ENCODE results near the gene DEFB123.

DEFB123 gene

GRCh38 chr20:31474758-31475427, 34.5 kb downstream of the DEFB123 start, which contains the start of the genes DEFB124 and REM1:
DEFB124 (minus strand) TSS chr20:31475127; CDS start chr20:31473013, 2,114 bp downstream.
REM1 (plus strand) TSS chr20:31475288; CDS start chr20:31476446, 1,158 bp downstream.
- DNase-seq: no peak

GRCh38 chr20:31475472-31476293, 35.3 kb downstream of the DEFB123 start:
- DNase-seq: no peak

GRCh38 chr20:31476294-31476585, 35.8 kb downstream of the DEFB123 start:
- DNase-seq: no peak

GRCh38 chr20:31476643-31477215, 36.3 kb downstream of the DEFB123 start:
- no peak for DNase-seq

- DNase-seq: no peak
These were observed 43.6 kb downstream of the DEFB123 start for GRCh38 chr20:31484001-31484400.

DNA sequence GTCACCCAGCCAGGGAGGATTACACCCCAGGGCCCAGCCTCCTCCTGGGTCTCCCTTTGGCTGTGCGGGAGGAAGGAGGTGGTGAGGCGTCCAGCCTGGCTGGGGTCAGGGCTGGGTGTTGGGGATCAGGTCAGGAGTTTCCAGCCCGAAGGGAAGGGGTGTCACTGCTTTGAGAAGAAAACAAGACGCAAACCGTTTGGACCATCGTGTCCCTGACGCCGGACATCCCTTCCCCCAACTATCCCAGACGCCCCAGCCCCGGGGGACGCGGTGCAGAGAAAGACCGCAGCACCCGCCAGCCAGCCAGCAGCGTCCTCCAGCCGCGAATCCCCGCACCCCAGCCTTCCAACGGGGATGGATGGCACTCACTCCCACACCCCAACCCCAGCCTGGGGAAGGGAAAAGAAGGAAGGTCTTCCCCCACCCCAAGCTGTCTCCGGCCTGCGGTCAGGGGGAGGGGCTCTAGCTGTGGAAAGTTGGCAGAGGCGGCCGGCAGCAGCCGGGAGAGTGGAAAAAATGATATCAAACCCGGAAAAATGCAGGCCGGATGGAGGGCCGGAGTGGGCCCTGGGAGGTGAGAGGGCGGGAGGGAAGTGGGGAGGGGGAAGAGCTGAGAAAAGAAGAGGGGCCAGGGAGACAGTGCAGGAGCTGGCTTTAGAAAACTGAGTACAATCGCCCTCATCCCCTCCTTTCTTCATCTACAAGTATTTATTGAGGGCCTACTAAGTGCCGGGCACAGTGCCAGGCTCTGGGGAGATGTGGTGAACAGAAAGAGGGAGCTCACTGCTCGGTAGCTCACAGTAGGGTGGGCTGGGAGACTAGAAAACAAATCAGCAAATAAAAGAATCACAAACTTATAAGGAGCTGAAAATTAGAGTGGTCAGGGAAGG, 45.3 kb downstream of the DEFB123 start:
- DNase-seq: no peak

DNA sequence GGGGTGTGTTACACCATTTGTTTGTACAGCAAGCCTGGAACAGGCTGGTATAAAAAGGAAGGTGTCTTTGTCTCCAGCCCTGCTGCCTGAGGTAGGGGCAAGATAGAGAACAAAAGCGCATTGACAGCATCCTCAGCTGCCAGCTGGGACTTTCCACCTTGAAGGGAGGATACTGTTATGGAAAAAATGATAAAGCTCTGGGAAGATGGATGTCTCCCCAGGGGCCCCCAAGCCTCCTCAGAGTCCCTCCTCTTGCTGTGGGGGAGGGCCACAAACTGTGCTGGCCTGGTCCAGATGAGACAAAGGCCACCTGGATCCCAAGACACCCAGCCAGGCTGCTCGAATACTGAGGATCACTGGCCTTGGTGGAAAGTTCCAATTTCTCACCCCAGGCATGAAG, 47.7 kb downstream of the DEFB123 start:
- no peak for DNase-seq

GRCh38 chr20:31489152-31489551, 48.7 kb downstream of the DEFB123 start:
- no peak for DNase-seq

DNA sequence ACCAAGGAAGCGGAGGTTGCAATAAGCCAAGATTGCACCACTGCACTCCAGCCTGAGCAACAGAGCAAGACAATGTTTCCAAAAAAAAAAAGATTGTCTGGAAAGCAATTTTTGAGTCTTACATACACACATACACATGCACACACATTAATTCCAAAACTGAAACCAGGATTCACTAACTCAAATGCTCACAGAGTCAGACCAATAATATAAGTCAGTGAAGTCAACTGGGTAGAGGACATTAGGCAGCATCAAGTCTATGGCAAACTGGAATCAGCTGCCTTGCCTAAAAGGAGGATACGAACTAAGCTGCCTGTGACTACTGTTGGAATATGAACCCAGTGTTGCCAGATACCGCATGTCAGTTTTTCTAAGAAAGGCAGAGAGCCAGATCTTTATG, 50.3 kb downstream of the DEFB123 start:
- DNase-seq: no peak

DNA sequence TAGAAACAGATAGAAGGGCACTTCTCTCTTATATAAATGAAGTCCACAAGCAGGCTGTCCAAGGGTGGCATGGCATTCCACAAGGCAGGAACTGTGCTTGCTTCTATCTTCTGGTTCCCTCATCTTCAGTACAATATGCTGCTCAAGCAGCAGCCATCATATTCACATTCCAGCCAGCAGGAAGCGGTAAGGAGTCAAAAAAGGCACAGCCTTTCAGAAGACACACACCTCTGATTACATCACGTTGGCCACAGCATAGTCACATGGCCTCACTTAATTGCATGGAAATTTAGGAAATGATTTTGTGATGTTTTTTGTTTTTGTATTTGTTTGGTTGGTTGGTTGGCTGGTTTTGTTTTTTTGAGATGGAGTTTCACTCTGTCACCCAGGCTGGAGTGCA, 53.7 kb downstream of the DEFB123 start:
- DNase-seq: no peak

GRCh38 chr20:31496761-31497295, 56.4 kb downstream of the DEFB123 start:
- DNase-seq: no peak

- no peak for DNase-seq
These were observed 57.6 kb downstream of the DEFB123 start for GRCh38 chr20:31497838-31498540.
